ACC112 (cell line): ENCODE results near the gene ZNF804B.

Experiments used
- H2AFZ ChIP-seq: fragments of 200-600 bp; sonication (generic); one replicate; pipeline ENCODE4 v1.6.0; 2017; ENCODE audit warnings: antibody characterized with exemption, low read length; ENCODE audit not compliant: unreplicated experiment
- H3K27ac ChIP-seq: fragments of 200-600 bp; sonication (generic); 2 replicates; pipeline ENCODE4 v1.5.1; 2014; ENCODE audit warnings: low read depth, mild to moderate bottlenecking, antibody characterized with exemption, low read length, moderate library complexity
- H3K27me3 ChIP-seq: fragments of 200-600 bp; sonication (generic); 2 replicates; pipeline ENCODE4 v1.6.1; 2014; ENCODE audit warnings: mild to moderate bottlenecking, antibody characterized with exemption, low read length, moderate library complexity, mixed read lengths; ENCODE audit not compliant: insufficient read depth
- H3K36me3 ChIP-seq: fragments of 200-600 bp; sonication (generic); 2 replicates; pipeline ENCODE4 v1.6.1; 2016; ENCODE audit warnings: mild to moderate bottlenecking, antibody characterized with exemption, low read length, moderate library complexity, mixed read lengths; ENCODE audit not compliant: insufficient read depth
- H3K4me1 ChIP-seq: fragments of 200-600 bp; sonication (generic); one replicate; pipeline ENCODE4 v1.6.1; 2016; ENCODE audit warnings: low read length, mixed read lengths; ENCODE audit not compliant: insufficient read depth, unreplicated experiment, control insufficient read depth
- H3K4me3 ChIP-seq: fragments of 200-600 bp; sonication (generic); 2 replicates; pipeline ENCODE4 v1.5.1; 2014; ENCODE audit warnings: mild to moderate bottlenecking, low read depth, low read length
- H3K79me2 ChIP-seq: fragments of 200-600 bp; sonication (generic); one replicate; pipeline ENCODE4 v1.6.0; 2016; ENCODE audit warnings: low read length; ENCODE audit not compliant: control insufficient read depth, unreplicated experiment, insufficient read depth

ZNF804B gene

DNA sequence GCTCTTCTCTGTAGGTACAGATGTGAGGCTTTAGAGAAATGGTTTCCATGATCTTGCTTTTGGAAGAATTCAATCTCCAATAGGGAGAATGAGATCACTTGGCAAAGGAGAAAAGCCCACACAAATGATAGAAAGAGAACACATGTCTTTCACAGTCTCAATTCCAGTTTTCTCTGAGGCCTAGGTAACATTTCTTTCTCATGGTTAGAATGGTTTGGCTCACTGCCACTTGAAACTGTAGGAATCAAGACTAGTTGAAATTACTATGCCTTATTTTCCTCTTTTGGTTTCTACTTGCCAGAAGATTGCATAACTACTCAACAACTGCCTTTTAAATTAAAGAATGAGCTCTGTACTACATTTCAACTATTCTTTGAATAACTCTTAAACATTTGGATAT lies 312.6 kb downstream of the ZNF804B start:
- Histone ChIP-seq H3K27me3 (no peaks in the 10 kb centered on the region), H3K36me3 (no peaks in the 10 kb centered on the region), H3K4me3 (no peak overlapping the region), H3K4me1 (no peaks in the 10 kb centered on the region), H3K27ac (no peak overlapping the region), H2AFZ (no peak overlapping the region), H3K79me2 (no peaks in the 10 kb centered on the region)

DNA sequence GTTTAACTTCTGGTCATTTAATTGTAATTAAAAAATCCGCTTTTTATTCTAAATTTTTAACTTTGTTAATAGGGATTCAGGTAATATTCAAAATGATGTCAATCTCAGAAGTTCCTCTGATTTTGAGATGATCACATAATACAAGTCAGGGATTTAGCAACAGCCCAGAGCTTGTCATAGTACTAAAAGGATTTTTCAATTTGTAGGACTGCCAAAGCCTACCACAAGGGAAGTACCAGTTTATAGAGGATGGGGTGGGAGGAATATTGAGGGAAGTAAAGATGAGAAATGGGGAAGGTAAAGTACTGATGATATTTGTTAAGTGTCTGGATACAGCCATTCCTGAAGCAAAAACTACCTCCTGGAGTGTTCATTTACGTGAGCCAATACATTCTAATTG lies 314.3 kb downstream of the ZNF804B start:
- H3K79me2 ChIP-seq, result no peaks in the 10 kb centered on the region
- H3K27ac ChIP-seq, result no peak overlapping the region
- no peaks in the 10 kb centered on the region for H3K27me3 ChIP-seq
- no peaks in the 10 kb centered on the region for H3K4me1 ChIP-seq
- H2AFZ ChIP-seq, result no peak overlapping the region
- no peak overlapping the region for H3K4me3 ChIP-seq
- H3K36me3 ChIP-seq, result no peaks in the 10 kb centered on the region

DNA sequence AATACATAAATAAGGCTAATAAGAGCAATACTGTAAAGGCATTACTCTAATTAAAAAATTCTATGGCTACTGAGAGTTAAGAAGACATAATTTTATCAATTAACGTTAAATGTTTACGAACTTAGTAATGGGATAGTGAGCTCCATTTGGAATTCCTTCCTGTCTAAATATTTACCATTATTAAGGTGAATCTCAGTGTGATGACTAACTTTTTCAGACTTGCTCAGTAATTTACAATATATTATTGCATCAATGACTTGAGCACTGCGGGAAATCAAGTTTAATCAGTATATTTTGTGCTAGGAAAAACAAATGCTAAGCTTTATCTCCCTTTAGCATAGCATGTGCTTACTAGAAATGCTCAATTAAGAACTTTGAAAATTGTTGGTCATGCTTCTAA lies 318.5 kb downstream of the ZNF804B start:
- H3K4me3 ChIP-seq, result no peak overlapping the region
- no peak overlapping the region for H3K27ac ChIP-seq
- no peaks in the 10 kb centered on the region for H3K36me3 ChIP-seq
- no peaks in the 10 kb centered on the region for H3K27me3 ChIP-seq
- no peaks in the 10 kb centered on the region for H3K4me1 ChIP-seq
- no peaks in the 10 kb centered on the region for H3K79me2 ChIP-seq
- H2AFZ ChIP-seq, result no peak overlapping the region

DNA sequence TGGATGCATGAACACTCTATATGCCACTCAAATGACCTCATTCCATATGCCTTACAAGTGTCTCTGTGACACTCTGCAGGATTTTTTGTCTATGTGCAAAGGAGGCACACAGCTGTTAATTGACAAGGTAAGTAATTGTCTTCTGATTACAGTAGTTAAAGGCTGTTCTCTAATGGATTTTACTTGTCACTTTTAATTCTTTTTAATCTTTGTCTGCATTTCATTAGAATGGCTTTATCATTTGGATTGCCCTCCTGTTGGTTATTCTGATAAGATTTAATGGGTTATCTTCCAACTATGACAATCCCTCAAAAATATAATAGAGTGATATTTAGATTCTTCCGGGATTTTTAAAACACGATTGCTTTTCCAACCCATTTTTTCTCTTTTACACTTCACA lies 326.1 kb downstream of the ZNF804B start:
- Histone ChIP-seq H3K27ac (no peak overlapping the region), H3K36me3 (no peaks in the 10 kb centered on the region), H3K4me3 (no peak overlapping the region), H3K4me1 (no peaks in the 10 kb centered on the region), H2AFZ (no peak overlapping the region), H3K79me2 (no peaks in the 10 kb centered on the region), H3K27me3 (no peaks in the 10 kb centered on the region)

DNA sequence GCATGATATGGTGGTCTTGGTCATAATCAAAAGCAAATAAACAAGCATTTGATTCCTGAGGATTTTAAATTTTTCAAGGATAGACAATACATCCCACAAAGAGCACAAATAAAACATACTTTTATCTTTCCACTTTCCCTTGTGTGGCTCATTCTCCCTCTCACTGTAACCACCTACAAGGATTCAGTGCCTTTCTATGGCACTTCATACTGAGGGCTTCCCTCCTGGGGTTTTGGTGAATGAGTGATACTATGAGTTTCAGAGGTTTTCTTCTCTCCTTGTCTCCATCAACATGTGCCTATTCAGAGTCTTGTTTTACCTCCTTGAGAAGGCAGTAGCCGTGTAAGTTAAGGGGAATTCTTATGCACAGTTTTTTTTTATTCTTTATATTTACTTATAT lies 332.1 kb downstream of the ZNF804B start:
- Histone ChIP-seq H3K4me1 (no peaks in the 10 kb centered on the region), H3K27ac (no peak overlapping the region), H3K4me3 (no peak overlapping the region), H2AFZ (no peak overlapping the region), H3K36me3 (no peaks in the 10 kb centered on the region), H3K79me2 (no peaks in the 10 kb centered on the region), H3K27me3 (no peaks in the 10 kb centered on the region)

DNA sequence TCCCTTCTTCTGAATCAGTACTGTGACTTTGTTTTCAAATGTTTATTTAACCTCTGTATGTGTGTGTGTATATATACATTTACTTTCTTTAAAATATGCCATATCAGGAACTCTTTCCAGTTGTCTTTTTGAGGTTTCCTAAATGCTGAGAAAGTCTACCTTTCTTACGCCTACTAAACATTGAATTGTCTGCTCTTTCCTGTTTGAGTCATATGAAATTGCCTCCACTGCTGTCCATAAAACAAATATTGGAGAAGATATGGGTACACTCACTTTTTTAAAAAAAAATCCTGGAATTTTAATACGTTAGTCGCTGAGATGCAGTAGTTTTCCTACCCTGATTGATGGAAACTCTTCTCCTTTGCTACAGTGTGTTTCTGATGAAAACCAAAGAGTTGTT lies 334.8 kb downstream of the ZNF804B start:
- no peaks in the 10 kb centered on the region for H3K36me3 ChIP-seq
- no peak overlapping the region for H2AFZ ChIP-seq
- no peaks in the 10 kb centered on the region for H3K27me3 ChIP-seq
- H3K4me1 ChIP-seq, result no peaks in the 10 kb centered on the region
- H3K27ac ChIP-seq, result no peak overlapping the region
- no peak overlapping the region for H3K4me3 ChIP-seq
- no peaks in the 10 kb centered on the region for H3K79me2 ChIP-seq

DNA sequence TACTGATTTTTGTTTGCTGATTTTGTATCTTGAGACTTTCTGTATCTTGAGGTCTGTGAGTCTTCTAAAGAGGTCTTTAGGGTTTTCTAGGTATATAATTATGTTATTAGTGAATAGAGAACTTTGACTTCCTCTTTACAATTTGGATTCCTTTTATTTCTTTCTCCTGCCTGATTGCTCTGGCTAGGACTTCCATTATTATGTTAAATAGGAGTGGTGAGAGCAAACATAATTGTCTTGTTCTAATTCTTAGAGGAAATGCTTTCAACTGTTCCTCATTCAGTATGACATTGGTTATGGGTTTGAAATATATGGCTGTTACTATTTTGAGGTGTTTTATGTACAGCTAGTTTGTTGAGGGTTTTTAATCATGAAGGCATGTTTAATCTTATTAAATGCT lies 344.1 kb downstream of the ZNF804B start:
- H2AFZ ChIP-seq, result no peak overlapping the region
- H3K4me3 ChIP-seq, result no peak overlapping the region
- no peaks in the 10 kb centered on the region for H3K27me3 ChIP-seq
- H3K27ac ChIP-seq, result no peak overlapping the region
- H3K4me1 ChIP-seq, result no peaks in the 10 kb centered on the region
- H3K36me3 ChIP-seq, result no peaks in the 10 kb centered on the region
- no peaks in the 10 kb centered on the region for H3K79me2 ChIP-seq

DNA sequence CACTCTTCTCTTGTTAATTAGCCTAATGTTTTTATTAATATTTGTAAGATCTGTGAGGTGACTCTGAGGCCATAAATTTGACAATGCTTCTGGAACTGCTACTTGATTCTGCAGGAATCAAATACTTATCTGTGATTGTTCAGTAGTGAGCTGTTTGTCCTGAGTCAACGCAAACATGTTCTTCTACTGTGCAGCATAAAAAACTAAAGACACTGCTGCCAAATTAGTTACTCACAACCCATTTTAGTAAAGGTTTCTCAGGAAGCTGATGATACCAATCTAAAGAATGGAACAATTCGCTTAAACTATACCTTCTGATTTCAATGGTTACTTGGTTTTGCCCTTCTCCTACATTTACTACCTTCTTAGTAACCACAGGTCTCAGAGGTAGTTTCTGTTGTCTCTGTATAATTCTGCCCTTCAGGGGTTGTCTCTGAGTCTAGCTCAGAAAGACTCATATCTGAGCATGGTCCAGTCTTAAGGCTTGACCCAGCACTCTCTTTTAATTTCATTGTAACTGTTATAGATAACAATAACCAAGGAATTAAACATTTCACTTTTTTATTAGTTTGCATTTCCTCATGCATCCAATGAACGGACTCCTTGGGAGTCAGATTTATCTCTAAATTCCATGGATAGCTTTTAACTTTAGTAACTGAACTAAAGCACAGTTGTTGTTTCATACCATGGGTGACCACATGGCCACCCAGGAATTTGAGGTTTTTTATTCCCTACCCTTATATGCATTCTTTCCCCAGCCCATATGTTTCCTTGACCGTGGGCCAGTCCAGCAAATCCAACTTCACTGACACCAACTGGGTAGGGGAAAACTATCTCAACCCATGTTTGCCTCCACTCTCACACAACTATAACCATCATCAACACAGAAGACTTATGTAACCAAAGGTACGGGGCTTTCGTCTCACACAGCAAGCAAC lies 345.5 kb downstream of the ZNF804B start:
- Histone ChIP-seq H3K4me3 (no peak overlapping the region), H3K4me1 (no peaks in the 10 kb centered on the region), H3K27me3 (no peaks in the 10 kb centered on the region), H3K27ac (no peak overlapping the region), H3K36me3 (no peaks in the 10 kb centered on the region), H3K79me2 (no peaks in the 10 kb centered on the region), H2AFZ (no peak overlapping the region)

DNA sequence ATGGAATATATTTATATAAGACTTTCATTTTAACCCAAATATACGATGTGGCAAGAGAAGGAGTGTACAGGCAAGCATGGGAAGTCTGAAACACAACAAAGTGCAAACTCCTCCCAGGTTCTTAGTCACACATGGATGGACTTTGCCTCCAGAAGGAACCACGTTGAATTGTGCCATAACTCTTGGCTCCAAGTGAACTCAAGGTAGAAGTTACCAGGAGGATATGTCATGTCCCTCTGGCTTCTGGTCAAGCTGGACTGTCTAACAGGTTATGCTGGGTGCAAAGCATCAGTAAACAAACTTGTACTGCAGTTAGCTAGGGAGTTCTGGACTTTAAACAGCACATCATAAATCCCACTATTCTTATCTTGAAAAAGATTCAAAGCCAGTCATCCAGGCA lies 364.4 kb downstream of the ZNF804B start:
- Histone ChIP-seq H3K4me1 (no peaks in the 10 kb centered on the region), H3K27ac (no peak overlapping the region), H3K36me3 (no peaks in the 10 kb centered on the region), H3K79me2 (no peaks in the 10 kb centered on the region), H2AFZ (no peak overlapping the region), H3K27me3 (no peaks in the 10 kb centered on the region), H3K4me3 (no peak overlapping the region)

DNA sequence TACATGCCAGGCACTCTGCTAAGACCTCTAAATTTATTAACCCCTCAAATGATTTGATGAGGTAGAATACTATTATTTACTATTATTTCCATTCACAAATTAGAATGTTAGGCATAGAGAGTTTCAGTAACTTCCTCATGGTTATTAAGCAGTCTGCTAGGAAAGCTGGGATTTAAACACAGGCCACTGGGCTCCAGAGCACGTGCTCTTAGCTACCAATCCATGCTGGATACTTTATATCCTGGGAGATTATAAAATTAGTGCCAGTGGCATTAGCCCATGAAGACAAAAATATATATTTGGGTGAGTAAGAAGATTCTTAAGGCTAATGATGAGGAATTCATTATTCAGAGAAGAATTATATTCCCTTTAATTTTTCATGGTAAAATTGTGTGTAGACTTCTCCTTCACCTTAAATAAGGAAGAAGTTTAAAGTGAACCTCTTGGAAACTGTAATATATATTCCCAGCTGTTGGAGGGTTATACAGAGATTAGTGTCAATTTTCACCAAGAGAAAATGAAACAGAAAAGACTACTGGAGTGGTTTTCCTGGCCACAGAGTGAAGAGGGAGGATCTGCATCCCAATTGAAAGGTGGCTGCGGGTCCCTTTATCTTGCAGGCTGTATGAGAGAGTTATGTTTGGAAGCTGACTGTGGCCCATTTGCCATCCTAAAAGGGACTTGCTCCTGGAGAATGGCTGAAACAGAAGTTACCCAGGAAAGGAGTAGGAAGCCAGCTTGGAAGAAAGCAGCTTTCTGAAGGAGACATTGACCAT lies 370.3 kb downstream of the ZNF804B start:
- H3K79me2 ChIP-seq, result no peaks in the 10 kb centered on the region
- H2AFZ ChIP-seq, result no peak overlapping the region
- H3K27me3 ChIP-seq, result no peaks in the 10 kb centered on the region
- no peaks in the 10 kb centered on the region for H3K36me3 ChIP-seq
- H3K4me3 ChIP-seq, result no peak overlapping the region
- no peaks in the 10 kb centered on the region for H3K4me1 ChIP-seq
- no peak overlapping the region for H3K27ac ChIP-seq

DNA sequence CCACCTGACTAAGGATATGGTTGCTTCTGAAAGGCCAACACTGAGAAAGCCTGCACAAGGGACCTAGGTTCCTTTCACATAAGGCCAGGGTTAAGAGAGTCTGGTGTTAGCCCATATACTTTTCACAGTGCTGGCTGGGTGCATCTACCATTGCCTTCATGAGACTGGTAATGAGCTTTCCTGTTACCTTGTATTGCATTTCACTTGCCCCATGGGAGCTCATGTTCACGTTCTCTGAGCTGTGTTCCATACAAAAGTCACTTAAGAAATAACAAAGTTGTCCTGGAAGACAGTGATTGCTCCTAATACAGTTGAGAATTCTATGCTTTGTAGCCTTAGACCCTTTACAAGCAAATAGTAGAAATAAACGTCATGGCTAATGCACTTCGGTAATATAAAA lies 373.9 kb downstream of the ZNF804B start:
- no peaks in the 10 kb centered on the region for H3K79me2 ChIP-seq
- no peaks in the 10 kb centered on the region for H3K4me1 ChIP-seq
- no peak overlapping the region for H2AFZ ChIP-seq
- no peak overlapping the region for H3K4me3 ChIP-seq
- H3K36me3 ChIP-seq, result no peaks in the 10 kb centered on the region
- no peaks in the 10 kb centered on the region for H3K27me3 ChIP-seq
- H3K27ac ChIP-seq, result no peak overlapping the region
